ENCODE results near the gene NT5DC2.

Gene NT5DC2

DNA sequence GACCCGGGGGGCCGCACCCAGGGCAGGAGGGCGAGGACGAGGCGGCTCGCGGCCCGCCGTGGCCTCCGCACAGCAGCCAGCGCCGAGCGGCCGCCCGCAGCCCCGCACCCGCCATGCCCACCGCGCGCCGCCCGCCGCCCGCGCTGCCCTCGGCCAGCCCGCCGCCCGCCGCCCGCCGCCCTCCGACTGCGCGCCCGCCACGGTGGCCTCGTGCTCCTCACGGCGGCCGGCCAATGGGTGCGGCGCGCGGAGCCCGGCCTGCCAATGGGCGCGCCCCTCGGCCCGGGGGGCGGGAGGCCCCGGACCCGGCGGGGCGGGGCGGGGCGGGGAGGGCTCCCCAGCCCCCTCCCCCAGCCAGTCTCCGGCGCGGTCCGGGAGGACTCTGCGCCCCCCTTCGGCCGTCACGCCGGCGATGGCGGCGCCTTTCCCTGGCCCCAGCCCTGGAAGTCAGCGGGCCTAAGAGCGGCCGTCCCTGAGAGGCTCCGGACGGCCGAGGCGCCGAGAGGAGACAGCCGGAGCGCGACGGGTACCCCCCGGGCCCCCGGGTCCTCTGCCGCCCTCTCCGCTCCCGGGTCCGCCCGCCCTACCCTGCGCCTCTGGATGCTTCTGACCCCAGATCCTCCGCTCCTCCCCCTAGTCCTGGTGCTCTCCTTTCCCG lies at the start of gene NT5DC2:
Gene NT5DC2, minus strand, starts transcription at position 235 of the 658 bp plus-strand sequence. Its CDS starts 120 bp downstream, at position 115.
- peak; percentile 34 for DNase-seq

DNA sequence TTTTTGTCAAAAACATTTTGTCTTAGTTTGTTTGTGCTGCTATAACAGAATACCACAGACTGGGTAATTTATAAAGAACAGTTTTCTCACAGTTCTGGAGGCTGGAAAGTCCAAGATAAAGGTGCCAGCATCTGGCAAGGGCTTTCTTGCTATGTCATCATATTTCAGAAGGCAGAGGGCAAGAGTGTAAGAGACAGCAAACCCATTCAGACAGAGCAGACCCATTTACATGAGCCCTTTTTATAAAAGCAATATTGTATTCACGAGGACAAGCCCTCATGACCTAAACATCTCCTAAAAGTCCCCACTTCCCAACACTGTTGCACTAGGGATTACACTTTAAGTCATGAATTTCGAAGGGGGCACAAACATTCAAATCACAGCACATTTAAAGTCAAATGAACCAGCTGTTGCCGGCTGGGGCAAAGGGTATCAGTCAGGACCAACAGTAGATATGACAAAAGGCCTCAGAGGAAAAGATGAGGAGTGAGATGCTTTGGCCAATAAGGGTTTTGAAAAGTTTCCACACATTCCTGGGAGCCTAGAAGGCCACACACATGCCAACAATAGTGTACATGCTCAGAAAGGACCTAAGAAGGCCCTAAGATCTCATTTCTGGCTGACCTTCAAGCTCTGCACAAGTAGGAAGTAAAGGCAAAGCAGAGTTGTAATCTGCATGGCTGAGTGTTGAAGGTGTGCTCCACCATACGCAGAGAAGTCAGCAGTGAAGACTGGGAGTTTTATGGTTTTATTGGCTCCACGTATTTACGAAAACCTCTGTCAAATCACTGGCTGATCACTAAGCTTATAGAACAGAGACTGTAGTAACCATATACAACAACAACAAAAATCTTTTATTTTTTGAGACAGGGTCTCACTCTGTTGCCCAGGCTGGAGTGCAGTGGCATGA lies 40.7 kb upstream of the NT5DC2 start:
- DNase-seq, result no peak

DNA sequence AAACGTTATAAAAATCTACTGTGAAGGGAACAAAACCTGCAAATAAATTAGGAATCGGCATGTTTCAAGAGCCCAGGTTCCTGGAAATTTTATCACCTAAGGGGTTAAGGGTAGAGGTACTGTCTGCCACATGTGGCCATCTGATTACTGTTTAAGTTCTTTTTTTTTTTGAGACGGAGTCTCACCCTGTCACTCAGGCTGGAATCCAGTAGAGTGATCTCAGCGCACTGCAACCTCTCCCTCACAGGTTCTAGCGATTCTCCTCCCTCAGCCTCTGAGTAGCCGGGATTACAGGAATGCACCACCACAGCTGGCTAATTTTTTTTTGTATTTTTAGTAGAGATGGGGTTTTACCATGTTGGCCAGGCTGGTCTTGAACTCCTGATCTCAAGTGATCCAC lies 38.6 kb upstream of the NT5DC2 start:
- DNase-seq, result no peak

DNA sequence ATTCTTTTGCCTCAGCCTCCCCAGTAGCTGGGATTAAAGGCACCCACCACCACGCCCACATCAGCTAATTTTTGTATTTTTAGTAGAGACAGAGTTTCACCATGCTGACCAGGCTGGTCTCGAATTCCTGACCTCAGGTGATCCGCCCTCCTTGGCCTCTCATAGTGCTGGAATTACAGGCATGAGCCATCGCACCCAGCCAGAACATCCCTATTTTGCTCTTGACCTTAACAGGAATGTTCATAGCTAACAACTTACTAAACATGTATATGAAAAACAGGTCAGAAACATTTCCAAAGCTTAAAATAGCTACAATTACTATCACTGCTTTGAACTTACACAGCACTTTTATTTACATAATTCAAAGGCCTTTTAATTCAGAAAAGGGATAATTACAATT lies 36.4 kb upstream of the NT5DC2 start:
- DNase-seq, result peak; percentile 30

DNA sequence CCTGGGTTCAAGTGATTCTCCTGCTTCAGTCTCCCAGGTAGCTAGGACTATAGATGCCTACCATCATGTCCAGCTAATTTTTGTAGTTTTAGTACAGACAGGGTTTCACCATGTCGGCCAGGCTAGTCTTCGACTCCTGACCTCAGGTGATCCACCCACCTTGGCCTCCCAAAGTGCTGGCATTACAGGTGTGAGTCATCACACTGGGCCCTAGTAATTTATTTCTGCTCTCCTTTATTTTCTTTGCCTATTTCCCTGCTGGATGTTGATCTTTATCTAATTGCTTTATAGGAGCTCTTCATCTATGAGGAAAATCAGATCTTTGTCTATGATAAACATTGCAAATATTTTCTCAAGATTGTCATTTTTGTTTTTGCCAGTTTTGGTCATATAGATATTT lies 34.4 kb upstream of the NT5DC2 start:
- DNase-seq, result no peak

DNA sequence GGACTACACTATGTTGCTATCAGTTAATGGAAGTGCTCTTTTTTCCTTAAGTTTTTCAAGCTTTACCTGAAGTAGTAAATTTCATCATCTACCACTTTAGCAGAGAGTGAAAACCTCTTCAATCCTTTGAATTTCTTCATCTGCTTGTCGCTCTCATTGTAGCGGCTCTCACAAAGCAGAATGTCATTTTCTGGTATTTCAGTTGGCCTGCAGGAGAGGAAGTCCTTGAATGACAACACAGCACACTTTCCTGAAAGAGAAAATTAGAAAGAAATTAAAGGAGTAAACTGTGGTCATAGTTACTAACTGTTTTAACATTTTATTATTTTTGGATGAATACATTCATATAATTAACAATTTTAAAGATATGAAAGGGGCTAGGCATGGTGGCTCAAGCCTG lies 30.3 kb upstream of the NT5DC2 start:
- DNase-seq, result no peak

DNA sequence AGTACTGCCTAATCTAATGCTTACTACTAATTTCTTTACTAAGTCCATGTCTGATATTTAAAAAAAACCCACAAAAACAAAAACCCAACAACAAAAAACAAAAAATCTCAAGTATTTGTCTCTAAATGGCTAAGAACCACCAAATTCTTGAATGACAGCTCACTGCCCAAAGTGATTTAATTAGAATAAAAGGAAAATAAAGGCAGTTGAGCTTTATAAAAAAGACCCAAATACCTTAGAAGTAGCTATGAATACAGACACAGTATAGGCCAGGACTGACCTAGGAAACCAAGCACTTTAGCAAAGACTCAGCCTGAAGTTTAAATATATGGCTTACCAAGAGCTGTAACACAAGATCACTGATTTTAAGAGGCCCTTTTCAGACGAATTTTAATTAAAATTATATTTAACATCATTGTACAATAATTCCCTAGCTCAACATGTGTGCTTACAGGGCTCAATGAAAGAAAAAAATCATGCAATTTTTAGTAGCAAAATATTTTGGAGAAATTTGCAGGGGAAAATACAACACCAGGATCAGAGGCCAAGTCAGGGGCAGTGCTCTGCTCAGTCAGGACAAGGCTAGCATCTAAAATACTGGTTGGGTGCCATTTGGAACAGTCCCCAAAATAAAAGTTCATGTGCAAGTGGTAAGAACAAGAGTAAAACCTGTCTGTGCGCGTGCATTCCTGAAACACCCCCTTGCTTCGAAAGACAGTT lies 27.5 kb upstream of the NT5DC2 start:
- no peak for DNase-seq

DNA sequence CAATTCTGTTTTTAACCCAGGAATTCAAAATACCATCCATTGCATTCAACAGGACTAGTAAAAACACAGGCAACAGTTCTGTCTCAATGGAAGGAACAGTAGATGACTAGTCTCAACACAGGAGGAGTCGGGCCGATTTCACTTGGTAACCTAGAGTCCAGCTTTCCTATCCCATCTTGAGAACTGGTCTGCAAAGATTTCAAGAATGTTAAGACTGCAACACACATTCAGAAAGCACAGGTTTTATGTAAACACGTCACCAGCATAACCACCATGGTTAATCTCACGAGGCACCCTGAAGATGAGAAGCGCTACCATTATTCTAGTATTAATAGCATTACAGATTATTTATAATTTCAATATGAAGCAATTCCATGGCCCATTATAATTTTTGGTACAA lies 24.8 kb upstream of the NT5DC2 start:
- DNase-seq, result no peak

DNA sequence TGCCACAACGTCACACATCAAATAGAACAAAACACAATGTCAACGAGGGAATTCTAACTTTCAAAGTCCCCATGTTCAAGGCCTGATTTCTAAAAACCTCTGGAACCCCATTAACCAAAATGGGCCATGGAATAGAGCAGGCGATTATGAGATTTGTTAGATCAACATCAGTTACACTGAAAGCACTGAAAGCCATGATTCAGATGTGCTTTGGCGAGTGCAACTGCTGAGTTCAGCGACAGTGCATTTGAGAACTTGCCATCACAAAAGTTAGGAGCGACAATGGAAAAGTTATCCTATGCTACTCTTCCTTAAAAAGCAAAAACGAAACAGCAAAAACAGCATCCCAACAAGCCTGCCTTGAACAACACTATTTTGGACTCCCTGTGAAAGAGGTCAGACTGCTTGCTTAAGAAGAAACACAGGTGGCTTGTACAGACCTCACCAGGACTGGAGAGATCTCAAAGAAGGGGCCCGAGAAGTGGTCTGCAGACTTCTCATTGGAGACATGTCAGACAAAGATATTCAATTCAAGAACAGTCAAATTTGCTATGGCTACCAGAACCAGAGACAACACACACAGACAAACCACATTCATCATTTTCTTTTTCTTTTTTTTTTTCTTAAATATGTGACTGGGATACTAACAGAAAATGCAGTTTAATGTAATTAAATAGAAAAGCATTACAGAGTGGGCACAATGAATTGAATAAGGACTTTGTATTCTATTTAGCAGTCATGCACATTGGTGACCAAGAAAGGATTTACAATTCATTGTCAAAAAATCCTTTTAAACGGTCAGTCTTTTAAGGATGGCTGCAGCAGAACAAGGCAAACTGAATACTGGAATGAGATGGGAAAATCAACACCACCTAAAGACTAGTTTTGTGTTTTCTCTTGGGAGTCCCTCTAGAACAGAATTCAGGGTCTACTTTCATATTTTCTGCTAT lies 23.6 kb upstream of the NT5DC2 start:
- DNase-seq, result no peak

DNA sequence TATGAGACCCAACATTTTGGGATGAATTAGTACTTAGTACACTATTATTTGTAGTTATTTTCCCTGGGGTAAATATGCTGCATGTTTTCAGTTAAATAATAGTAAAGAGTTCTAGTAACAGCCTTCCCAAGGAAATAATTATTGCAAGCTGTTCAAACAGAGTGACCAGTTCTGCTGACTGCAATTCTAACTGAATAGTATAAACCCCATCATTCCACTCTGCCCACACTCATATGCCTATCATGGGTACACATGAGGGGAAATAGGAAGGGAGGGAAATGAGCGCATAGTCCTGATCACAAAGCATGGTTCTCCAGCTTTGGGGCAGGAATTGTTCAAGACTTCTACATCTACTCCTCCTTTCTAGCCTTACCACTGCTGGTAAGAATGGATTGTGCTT lies 21.4 kb upstream of the NT5DC2 start:
- no peak for DNase-seq

DNA sequence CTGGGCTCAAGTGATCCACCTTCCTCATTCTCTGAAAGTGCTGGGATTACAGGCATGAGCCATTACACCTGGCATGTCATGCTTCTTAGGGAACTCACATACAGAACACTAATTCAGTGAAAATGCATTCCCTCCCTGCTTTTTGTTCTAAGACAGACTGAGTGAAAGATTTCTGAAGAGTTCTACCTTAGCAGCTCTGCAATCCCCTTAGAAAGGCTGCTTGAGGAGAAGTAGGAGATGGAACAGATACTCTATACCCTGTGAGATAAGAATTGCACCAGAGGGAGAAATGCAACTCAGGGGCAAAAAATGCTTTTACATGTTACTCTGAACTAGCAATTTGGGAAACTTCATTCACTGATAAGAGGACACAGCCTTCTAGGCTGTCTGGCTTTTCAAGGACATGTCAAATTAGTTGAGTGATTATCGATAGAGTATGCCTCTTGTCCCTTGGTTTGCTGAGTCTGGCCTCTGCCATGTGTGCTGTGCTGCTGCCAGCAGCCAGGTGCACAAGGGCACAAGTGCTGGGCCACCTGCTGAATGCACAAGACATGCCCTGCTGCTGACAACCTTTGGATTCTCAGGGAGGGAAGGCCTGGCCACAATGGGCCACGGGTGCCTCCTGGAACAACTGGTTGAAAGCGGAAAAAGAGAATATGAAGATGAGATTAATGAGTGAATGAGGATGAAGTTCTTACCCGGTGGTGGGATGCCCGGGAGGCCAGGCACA lies 20.5 kb upstream of the NT5DC2 start:
- no peak for DNase-seq

DNA sequence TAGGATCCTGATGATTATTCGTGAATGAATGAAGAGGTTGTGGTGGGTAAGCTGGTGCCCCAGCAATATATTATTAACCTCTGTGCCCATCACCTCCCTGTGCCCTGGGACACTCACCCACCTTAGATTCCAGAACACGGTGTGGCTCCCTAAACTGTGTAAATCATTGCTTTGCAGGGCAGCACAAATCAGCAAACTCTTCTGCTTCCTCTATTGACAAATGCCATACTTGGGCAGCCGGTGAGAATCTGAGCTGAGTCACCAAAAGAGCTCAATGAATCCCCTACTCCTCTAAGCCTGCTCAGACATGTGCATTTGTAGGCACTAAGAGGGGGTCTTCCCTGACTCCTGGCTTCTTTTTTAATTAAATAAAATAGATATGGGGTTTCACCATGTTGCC lies 18.4 kb upstream of the NT5DC2 start:
- DNase-seq, result no peak

DNA sequence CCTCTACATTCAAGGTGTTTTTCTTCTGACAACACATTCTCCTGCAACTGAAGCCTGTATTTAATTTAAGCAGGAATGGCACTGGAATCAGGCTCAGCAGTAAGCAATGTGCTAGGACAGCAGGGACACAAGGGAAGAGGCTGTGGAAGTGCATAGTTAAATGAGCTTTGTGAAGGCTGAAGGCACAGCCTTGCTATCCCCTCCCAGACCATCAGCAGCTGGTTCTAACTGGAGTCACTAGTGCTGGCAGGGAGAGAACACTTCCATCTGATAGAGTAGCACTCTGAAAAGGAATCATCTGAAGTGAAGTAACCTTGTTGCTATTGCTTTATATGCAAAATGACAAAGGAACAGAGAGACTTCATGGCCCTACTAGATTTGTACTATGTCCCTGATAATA lies 17.5 kb upstream of the NT5DC2 start:
- DNase-seq, result no peak

DNA sequence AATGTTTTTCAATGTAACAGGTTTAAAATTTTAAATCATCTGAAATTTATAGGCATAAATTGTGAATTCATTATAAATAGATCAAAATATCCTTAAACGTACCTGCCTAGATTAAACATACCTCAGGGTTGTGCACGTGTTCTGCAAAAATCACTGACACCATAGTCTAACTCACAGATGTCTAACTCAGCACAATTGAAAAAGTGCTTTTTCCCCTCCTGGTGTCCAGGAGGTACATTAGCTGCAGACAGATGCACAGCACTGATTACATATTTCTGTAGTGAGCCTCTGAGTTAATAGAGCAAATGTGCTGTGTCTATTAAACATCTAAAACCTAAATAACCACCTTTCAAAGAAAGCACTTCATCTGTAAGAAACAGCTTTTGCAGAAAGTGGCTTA lies 13.5 kb upstream of the NT5DC2 start:
- DNase-seq, result no peak

DNA sequence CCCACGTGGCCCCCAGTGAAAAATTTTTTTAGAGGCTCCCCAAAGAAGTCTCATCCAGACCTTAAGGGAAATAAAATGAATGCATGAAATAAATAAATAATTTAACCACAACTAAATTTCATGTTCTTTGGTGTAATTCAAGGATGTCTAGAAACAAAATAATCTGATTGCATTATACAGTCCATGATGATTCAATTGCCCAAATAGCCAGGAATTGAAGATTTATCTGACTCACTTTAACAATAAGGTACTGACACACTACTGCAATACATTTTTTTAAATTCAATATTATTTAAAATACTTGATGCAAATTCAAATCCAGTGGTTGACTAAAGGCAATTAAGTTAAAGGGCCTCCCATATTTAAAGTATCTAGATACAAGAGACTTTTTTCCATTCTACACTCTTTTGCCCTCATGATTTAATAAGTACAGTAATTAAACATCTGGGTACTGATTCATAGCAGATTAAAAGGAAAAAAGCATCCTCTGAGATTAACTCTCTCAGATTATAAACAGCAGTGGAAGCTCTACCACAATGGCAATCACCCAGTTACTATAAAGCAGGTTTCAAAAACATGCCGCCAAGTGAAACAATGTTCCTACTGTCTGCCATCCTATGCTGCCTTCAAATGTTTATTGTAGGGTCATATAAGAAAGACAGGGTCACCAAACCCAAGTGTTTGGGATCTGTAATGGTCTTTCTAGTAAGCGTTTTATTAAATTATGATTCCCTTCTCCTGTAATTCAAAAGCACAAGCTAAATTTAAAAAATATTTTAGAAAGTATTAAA lies 12.6 kb upstream of the NT5DC2 start:
- DNase-seq, result no peak

DNA sequence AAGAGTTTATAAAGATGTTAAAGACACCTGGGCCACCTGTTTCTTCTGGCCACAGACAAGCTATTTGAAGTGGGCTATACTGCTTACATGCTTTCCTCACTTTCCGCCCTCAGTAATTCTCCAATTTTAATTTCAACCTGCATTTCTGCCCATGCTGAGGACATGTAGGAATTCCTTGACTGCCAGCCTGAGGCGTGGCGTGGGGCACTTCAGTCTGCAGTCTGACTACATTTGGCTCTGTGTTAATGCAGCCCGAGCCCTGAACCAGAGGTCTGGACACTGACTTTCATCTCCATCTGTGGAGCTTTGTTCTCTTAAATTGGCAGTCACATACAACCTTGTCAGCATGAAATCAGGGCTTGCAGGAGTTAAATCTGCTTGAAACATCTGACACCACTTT lies 11.3 kb upstream of the NT5DC2 start:
- no peak for DNase-seq

DNA sequence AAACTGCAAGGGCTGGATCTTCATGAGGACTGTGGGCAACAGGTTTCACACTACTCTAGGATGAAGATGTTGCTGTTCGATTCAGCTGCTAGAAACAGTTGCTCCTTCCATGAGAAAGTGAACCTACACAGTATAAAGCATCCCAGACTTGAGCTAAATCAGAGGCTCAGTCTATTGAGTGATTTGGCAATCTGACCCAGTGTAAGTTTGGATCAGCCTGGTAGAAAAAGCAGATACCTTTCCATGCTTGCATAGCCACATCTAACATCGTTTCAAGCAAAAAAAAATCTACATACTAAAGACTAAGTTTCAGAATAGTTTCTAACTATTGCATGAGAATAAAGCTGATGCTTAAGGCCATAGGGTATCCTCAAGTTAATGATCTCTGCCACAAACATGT lies 7.4 kb upstream of the NT5DC2 start:
- no peak for DNase-seq

DNA sequence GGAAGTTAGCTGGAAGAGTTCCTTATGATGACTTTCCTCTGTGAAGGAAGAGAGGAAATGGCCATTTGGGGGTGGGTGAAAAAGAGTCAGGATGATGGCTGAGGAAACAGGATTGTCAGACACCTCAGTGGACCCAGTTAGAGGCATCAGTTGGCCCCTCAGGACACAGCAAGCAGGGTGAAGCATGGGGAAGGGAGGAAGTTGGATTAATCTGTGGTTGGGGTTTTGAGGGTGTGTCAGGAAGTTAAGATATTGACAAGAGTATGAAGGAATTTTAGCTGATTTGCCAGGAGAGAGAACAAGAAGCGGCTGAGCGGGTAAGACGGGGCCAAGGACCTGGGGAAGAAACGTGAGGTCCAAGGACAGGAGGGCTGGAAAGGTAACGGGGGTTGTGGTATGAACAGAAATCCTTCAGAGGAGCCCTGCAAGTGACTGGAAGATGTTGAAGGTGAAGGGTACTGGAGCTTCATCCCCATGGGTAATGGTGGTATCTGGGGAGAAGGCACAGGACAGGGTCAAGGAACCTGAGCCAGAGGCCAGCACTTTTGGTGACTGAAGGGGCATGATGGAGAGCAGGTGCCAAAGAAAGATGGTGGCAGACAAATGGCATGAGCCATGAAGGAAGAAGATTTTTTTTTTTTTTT lies 5.5 kb upstream of the NT5DC2 start:
- DNase-seq, result no peak

DNA sequence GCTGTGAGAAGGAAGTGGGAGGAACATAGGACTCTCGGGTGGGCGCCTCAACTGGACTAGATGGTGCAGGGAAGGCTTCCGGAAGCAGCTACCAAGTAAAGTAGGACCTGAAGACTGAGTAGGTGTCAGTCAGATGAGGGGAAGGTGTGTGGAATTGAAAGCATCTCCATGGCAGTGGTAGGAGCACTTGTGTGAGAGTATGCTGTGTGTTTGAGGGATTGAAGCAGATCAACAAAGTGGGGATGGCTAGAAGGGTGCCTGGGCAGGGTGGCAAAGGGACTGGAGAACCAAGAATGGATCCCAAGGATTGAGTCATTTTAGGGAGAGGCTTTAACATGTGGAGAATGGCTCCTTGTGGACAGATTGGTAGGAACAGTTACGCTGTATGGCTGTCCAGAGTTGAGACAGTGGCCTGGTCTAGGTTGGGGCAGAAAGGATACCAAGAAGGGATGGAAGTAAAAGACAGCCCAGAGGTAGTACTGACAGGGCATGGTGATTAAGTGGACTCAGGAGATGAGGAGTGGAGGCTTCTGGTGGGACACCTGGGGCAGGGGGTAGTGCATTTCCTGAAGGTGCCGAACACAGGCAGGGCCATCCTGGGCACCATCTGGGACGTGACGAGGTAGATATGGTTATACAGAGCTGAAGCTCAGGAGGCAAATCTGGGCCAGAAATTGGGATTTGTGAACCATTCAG lies 4.2 kb upstream of the NT5DC2 start:
- no peak for DNase-seq

DNA sequence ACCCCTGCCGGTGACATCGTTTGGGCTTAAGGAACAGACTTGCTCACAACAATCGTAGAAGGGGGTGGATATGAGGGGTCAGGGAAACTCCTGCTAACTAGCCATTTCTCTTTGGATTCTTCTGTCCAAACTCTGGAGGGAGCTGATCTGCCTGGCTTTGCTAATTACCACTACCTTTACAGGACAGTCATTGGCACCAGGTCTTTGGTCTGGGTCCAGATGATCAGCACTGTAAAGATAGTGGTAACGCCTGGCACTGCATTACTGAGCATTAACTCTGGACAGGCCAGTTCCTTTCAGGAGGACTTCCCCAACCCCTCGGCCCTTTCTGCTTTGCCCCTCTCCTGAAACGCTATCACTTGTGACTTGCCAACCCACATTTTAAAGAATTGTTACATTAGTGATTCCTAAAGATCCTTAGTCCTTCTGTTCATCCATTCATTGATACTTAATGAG lies 3.5 kb upstream of the NT5DC2 start:
- DNase-seq, result no peak

Data from NCI-H226 (cell line).